NCI-H2196 (cell line): ENCODE data around the gene SEMA3F.

ENCODE experiments used
- DNase-seq: peaks from one replicate; lab custom pipeline; 2025; ENCODE audit not compliant: unreplicated experiment; lab: John Stamatoyannopoulos, UW

Gene SEMA3F

GRCh38 chr3:50169232-50169832 lies 14.2 kb downstream of the SEMA3F start:
- no peak for DNase-seq

GRCh38 chr3:50169858-50170257 lies 14.7 kb downstream of the SEMA3F start:
- no peak for DNase-seq

GRCh38 chr3:50170689-50171088 lies 15.6 kb downstream of the SEMA3F start:
- DNase-seq = no peak

DNA sequence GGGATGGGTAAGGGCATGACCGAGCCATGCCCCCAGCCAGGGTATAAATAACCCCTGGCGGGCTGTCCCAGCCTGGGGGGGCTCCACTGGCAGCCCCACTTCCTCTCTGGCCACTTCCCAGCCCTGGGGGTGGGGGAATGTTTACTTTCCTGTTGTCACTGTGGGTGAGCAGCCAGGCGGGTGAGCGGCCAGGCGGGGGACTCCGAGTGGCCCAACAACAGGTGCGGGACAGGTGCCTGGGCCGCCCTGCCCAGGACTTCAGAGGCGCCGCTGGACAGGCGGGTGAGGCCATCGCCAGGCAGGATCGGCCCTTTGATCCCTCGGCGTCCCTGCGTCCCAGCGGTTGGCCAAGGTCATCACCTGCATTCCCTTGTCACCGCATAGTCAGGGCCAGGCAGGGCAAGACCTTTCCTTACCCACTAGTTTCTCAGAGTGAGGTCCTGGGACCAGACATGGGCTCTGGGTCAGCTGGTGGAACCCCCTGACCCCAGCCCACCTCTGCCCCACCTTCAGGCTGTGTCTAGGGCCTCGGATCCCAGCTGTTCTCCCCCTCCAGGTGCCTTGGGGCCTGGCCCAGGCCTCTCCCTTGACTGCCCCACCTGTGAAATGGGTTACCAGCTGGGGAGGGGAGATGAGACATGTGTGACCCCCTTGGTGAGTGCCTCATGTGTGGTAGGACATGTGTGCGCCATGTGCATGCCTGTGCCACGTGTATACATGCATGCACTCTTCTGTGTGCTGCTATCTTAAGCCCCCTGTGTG lies 16.6 kb downstream of the SEMA3F start:
- no peak for DNase-seq

- no peak for DNase-seq
These were observed 17.6 kb downstream of the SEMA3F start for GRCh38 chr3:50172626-50173220.

GRCh38 chr3:50173685-50174516 lies 18.8 kb downstream of the SEMA3F start:
- no peak for DNase-seq

- DNase-seq = no peak
These were observed 19.4 kb downstream of the SEMA3F start for GRCh38 chr3:50174517-50174895.

GRCh38 chr3:50174947-50175524 lies 19.9 kb downstream of the SEMA3F start:
- DNase-seq = no peak

DNA sequence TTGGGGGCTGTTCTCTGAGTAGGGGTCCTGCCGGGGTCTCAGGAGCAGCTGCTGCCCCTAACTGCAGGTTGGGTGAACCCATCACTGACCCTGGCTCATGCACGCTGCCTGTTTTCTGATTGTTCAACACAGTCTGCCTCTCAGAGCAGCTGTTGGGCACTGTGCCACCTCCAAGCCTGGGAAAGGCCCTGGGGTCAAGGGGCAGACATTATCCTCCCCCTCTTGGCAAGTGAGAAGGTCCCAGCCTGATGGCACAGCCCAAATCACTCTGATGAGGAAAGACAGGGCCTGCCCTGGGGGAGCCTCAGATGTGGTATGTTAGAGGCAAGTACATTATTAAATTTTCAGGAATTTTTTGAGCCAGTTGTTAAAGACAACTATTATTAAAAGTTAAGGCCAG lies 22.2 kb downstream of the SEMA3F start:
- DNase-seq = peak; percentile 6

DNA sequence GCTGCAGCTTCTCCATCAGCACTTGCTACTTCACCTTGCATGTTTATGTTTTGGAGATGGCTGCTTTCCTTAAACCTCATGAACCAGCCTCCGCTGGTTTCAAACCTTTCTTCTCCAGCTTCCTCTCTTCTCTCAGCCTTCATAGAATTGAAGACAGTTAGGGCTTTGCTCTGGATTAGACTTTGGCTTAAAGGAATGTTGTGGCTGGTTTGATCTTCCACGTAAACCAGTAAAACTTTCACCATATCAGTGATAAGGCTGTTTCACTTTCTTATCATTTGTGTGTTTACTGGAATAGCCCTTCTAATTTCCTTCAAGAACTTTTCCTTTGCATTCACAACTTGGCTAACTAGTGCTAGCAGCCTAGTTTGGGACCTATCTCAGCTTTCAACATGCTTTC lies 24.6 kb downstream of the SEMA3F start:
- DNase-seq = no peak

DNA sequence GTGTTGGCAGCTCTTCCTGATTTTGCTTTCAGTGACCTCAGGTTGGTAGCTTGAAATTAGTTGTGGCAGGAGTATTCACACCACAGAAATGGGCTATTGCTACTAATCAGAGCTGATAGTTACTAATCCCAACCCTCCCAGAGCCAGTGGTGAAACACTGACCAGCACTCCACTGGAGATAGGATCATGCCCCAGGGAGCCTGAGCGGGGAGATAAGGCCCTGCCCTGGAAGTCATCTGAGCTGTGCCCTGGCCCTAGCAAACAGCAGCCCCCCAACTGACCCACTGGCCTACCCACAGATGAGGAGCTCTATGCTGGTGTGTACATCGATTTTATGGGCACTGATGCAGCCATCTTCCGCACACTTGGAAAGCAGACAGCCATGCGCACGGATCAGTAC lies 26.9 kb downstream of the SEMA3F start:
- DNase-seq = no peak

GRCh38 chr3:50182533-50183099 lies 27.5 kb downstream of the SEMA3F start:
- DNase-seq = no peak

DNA sequence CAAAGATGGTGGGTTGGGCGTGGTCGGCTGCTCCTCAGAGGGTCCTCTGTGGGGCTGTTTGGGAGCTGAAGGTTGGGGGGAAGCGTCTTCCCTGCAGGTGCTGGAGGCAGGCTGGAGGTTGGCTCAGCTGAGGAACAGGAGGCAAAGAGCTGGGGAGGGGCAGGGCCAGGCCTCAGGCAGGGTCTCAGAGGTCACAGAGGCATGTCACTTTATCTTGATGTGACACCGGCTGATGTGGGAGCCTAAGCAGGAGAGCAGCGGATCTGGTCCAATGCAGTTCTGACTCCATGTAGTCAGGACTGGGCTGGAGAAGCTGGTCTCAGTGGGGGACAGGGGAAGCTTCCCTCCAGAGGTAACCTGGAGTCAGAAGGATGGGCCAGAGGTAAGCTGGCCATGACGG lies 28.6 kb downstream of the SEMA3F start:
- DNase-seq = no peak

DNA sequence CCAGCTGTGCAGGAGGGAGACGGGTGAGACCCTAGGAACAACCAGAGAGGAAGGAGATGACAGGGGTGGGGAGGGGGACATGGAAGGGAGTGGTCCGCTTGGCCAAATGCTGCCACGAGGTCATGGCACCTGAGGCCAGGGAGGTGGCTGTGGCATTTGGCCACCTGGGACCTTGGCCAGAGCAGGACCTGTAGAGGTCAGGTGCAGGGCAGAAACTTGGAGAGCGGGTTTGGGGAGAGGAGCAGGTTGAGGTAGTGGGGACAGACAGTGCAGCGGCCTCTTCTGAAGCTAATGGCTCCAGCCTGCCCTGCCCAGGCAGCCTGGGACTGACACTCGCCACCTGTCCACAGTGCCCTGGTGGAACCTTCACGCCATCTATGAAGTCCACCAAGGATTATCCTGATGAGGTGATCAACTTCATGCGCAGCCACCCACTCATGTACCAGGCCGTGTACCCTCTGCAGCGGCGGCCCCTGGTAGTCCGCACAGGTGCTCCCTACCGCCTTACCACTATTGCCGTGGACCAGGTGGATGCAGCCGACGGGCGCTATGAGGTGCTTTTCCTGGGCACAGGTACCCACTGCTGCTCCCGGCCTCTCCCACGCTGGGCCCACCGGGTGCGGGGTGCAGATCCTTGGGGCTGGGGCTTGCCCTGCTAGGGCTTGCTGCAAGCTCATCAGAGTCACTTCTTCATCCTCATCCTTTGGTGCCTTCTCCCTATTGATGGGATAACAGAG lies 29.3 kb downstream of the SEMA3F start:
- no peak for DNase-seq

GRCh38 chr3:50185230-50185629 lies 30.1 kb downstream of the SEMA3F start:
- no peak for DNase-seq

GRCh38 chr3:50186096-50186495 lies 31.0 kb downstream of the SEMA3F start:
- DNase-seq = no peak

GRCh38 chr3:50187750-50188149 lies 32.6 kb downstream of the SEMA3F start:
- no peak for DNase-seq

DNA sequence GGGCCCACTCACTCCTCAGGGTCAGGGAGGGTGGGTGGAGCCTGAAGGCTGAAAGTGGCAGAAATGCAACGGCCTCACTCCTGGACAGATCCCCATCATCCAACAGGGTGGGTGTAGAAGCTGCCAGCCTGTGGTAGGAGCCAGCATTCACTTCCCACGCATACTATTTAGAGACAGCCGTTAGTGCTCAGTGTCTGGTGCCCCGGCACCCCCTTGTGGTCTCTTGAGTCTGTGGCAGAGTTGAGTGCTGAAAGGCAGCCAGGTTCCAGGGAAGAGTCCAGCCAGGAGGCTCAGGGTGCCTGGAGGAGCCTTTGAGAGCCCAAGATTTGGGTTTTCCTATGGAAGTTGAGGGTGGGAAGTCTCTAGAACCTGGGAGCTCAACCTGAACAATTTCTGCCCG lies 34.1 kb downstream of the SEMA3F start:
- peak; percentile 42 for DNase-seq

DNA sequence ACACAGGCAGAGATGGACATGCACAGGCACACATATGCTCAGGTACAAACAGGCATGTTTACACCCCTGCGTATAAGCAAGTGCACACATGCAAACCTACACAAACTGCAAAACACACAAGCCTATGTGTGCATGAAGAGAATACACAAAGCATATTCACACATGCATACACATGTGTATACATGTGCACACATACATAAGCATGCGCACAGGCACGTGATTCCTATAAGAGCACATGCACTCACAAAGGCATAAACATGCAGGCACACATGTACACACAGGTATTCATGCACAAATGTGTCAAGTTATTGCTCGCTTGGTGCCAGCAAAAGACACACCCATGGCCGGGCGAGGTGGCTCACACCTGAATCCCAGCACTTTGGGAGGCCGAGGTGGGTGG lies 34.9 kb downstream of the SEMA3F start:
- no peak for DNase-seq

DNA sequence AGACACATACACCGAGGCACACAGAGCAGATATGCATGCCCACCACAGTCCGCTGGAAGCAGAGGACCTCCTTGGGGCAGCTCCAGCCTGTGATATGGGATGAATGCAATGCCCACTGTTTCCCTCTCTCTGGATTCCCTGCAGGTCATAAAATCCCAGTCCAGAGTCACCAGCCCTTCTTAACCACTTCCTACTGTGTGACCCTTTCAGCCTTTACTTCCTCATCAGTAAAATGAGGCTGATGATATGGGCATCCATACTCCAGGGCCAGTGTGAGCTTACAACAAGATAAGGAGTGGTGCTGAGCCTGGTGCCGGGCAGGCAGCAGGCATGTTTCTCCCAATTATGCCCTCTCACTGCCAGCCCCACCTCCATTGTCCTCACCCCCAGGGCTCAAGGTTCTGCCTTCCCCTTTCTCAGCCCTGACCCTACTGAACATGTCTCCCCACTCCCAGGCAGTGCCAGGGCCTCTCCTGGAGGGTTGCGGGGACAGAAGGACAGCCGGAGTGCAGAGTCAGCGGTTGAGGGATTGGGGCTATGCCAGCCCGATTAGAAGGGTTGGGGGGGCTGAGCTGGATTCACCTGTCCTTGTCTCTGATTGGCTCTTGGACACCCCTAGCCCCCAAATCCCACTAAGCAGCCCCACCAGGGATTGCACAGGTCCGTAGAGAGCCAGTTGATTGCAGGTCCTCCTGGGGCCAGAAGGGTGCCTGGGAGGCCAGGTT lies 36.0 kb downstream of the SEMA3F start, which contains the start of gene GNAT1:
TSS of gene GNAT1 (plus strand) at position 675 of the 725 bp plus-strand sequence. CDS start 116 bp downstream, outside the sequence.
- no peak for DNase-seq
